Fibroblast of lung (primary cell): ENCODE data around the gene CES3. TPM values are rescaled to one million over a fixed set of nuclear protein-coding genes. Genes with fewer than 3 reads are reported as not detected.

Experiments used
- DNase-seq, 2 donors: peaks; one replicate each; pipeline versions ENCODE4 v3.0.0 to v3.0.0-alpha.2; 2010; ENCODE audit warnings: low read depth in 2 of 2
- H2AFZ ChIP-seq: 2 replicates; pipeline ENCODE4 v1.5.1; 2012; ENCODE audit warnings: low read length, control low read depth, inconsistent platforms
- H3K27ac ChIP-seq: 2 replicates; pipeline ENCODE4 v1.5.1; 2011; ENCODE audit warnings: low read length, control low read depth; ENCODE audit not compliant: insufficient read depth
- H3K27me3 ChIP-seq: 2 replicates; pipeline ENCODE4 v1.5.1; 2011; ENCODE audit warnings: mild to moderate bottlenecking, low read length; ENCODE audit not compliant: control insufficient read depth, insufficient read depth
- H3K36me3 ChIP-seq: 2 replicates; pipeline ENCODE4 v1.5.1; 2011; ENCODE audit warnings: low read length; ENCODE audit not compliant: control insufficient read depth, insufficient read depth
- H3K4me1 ChIP-seq: 2 replicates; pipeline ENCODE4 v1.5.1; 2011; ENCODE audit warnings: low read length; ENCODE audit not compliant: control insufficient read depth, insufficient read depth; ENCODE audit errors: extremely low read depth
- H3K4me2 ChIP-seq: 2 replicates; pipeline ENCODE4 v1.5.1; 2011; ENCODE audit warnings: low read length, control low read depth; ENCODE audit not compliant: insufficient read depth; ENCODE audit errors: extremely low read depth
- H3K4me3 ChIP-seq, 4 experiments: fragments of 200-600 bp in 1 of 4; sonication (generic) in 1 of 4; replicated peaks in 1 of 4; 2 replicates each; pipeline ENCODE4 v1.5.1; 2011 to 2016; ENCODE audit warnings: low read length in 4 of 4, low read depth in 3 of 4, mild to moderate bottlenecking in 3 of 4, control low read depth in 2 of 4, inconsistent platforms in 1 of 4, mixed read lengths in 1 of 4; ENCODE audit not compliant: insufficient read depth in 1 of 4; ENCODE audit errors: control extremely low read depth in 1 of 4
- H3K79me2 ChIP-seq: 2 replicates; pipeline ENCODE4 v1.5.1; 2012; ENCODE audit warnings: mild to moderate bottlenecking, low read length, inconsistent platforms; ENCODE audit not compliant: control insufficient read depth, insufficient read depth
- H3K9ac ChIP-seq: 2 replicates; pipeline ENCODE4 v1.5.1; 2011; ENCODE audit warnings: mild to moderate bottlenecking, low read length, control low read depth; ENCODE audit not compliant: insufficient read depth
- H3K9me3 ChIP-seq: 2 replicates; pipeline ENCODE4 v1.5.1; 2012; ENCODE audit warnings: low read depth, low read length; ENCODE audit not compliant: control insufficient read depth, insufficient read depth
- H4K20me1 ChIP-seq: 2 replicates; pipeline ENCODE4 v1.5.1; 2011; ENCODE audit warnings: low read length; ENCODE audit not compliant: control insufficient read depth, insufficient read depth; ENCODE audit errors: extremely low read depth
- CTCF ChIP-seq, 2 donors: IDR thresholded peaks in 1 of 2; conservative IDR thresholded peaks in 1 of 2; 1 replicate in 1 of 2; 2 replicates in 1 of 2; pipeline ENCODE4 v1.5.1; 2011 to 2012; ENCODE audit warnings: low read length in 2 of 2, control low read depth in 1 of 2, inconsistent platforms in 1 of 2, low read depth in 1 of 2, mild to moderate bottlenecking in 1 of 2
- EZH2 ChIP-seq: IDR thresholded peaks from 2 replicates; pipeline ENCODE4 v1.5.1; 2012; ENCODE audit warnings: low read length, control low read depth, mild to moderate bottlenecking; ENCODE audit errors: missing control alignments
- polyA plus RNA-seq, 2 donors: library from polyadenylated mRNA; depleted of rRNA in 1 of 2; stranded (reverse) in 1 of 2; unstranded in 1 of 2; fragments of >200 nt; gene quantifications; 2 replicates each; pipeline ENCODE4 v1.2.1, GENCODE V29; 2011 to 2012; ENCODE audit warnings: missing spikeins in 1 of 2
- total RNA-seq: library from RNA; depleted of rRNA; stranded (reverse); fragments of >200 nt; gene quantifications from 2 replicates; pipeline ENCODE4 v1.2.1, GENCODE V29; 2014

CES3 gene
- total and polyA plus RNA-seq, 2 donors (not counting 1 experiment from before 2014, with no cell fraction given) = 0.01 to 1.3 TPM

DNA sequence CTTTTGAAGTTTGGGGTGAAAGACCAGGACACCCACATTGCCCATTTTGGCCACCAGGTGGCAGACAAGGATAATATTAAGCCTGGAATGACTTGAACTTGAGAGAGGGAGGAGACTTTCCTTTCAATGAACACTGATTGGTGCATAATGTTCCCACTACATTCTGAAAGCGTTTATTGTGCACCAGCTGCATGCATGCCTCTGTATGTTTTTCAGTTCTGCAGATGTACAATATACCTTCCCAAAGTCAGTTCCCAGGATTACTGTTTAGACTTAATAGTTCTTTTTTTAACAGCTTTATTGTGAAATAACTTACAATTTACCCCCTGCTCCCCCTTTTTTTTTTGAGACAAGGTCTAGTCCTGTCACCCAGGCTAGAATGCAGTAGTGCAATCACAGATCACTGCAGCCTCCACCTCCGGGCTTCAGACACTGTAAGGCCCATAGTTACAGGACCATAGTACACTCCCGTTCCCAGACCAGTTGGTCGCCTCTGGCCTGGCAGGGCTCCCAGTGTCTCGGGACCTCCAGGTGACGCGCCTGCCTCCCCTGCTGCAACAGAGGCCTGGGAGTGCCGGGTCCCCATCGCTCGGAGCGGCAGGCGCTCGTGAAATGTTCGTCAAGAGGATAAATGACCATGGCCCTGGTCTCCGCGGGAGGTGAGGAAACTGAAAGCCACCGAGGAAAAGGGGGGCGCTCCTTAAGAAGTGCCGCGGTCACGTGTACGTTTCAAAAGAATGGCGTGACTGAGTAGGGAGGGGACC lies 13.6 kb upstream of the CES3 start:
- Histone ChIP-seq H3K36me3 (peaks cover 9% of the 10 kb centered on the region), H3K9ac (no peak overlapping the region)

GRCh38 chr16:66948134-66948836 lies 12.8 kb upstream of the CES3 start:
- Histone ChIP-seq H3K4me1 (no peaks in the 10 kb centered on the region), H3K36me3 (peaks cover 4% of the 10 kb centered on the region), H3K4me2 (peak overlapping the region; percentile 93), H3K4me3 (peak overlapping the region; percentile 32 to 71 (median 52)), H3K27ac (no peak overlapping the region), H3K79me2 (no peaks in the 10 kb centered on the region), H2AFZ (peak overlapping the region; percentile 78), H3K9ac (no peak overlapping the region), H3K27me3 (peaks cover 10% of the 10 kb centered on the region), H3K9me3 (no peaks in the 10 kb centered on the region), H4K20me1 (no peaks in the 10 kb centered on the region)
- no peak for DNase-seq
- TF ChIP-seq CTCF (conservative IDR thresholded peaks at IDR 0.05 in 1 of 2, IDR thresholded peaks at IDR 0.05 in 1 of 2; ENCODE audit: low read depth in 1 of 2, low read length in 2 of 2) (no peak), EZH2 (no peak)

More for the DNA sequence above, 13.6 kb upstream of the CES3 start:
- no peaks in the 10 kb centered on the region for H3K4me1 ChIP-seq
- H3K4me3 ChIP-seq = peak overlapping the region; percentile 32 to 71 (median 52)
- peak; percentile 87 to 94 for TF ChIP-seq CTCF (conservative IDR thresholded peaks at IDR 0.05 in 1 of 2, IDR thresholded peaks at IDR 0.05 in 1 of 2; ENCODE audit: low read depth in 1 of 2, low read length in 2 of 2)
- no peak for TF ChIP-seq EZH2
- H2AFZ ChIP-seq = peak overlapping the region; percentile 78
- no peaks in the 10 kb centered on the region for H4K20me1 ChIP-seq
- peak; percentile 73 to 85 for DNase-seq
- peak overlapping the region; percentile 93 for H3K4me2 ChIP-seq
- no peaks in the 10 kb centered on the region for H3K9me3 ChIP-seq
- no peaks in the 10 kb centered on the region for H3K79me2 ChIP-seq
- no peak overlapping the region for H3K27ac ChIP-seq
- peaks cover 10% of the 10 kb centered on the region for H3K27me3 ChIP-seq

DNA sequence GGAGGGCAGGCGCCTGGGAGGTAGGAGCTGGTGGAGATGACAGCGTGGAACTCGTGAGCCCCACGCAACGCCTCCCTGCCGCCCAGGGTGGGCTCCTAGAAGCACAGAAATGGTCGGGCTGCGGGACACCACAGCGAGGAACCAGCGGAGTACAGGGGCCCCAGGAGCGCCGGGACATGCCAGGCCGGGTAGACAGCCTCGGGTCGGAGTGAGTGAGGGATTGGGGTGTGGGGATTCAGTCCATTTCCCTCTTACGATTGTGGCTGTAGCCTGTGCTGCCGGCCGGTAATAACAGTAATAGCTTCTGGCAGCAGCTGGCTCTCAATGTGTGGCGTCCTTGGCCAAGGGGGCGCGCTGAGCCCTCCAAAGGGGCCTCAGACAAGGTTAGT lies 12.2 kb upstream of the CES3 start:
- no peak for DNase-seq
- Histone ChIP-seq H2AFZ (no peak overlapping the region), H3K27me3 (peaks cover 10% of the 10 kb centered on the region), H3K9ac (no peak overlapping the region), H3K9me3 (no peaks in the 10 kb centered on the region), H4K20me1 (no peaks in the 10 kb centered on the region), H3K4me3 (peak overlapping the region in 2 of 4 experiments; percentile 32 to 61), H3K79me2 (no peaks in the 10 kb centered on the region), H3K36me3 (no peaks in the 10 kb centered on the region), H3K27ac (no peak overlapping the region), H3K4me2 (peak overlapping the region; percentile 93), H3K4me1 (no peaks in the 10 kb centered on the region)
- TF ChIP-seq CTCF (conservative IDR thresholded peaks at IDR 0.05 in 1 of 2, IDR thresholded peaks at IDR 0.05 in 1 of 2; ENCODE audit: low read depth in 1 of 2, low read length in 2 of 2) (no peak), EZH2 (no peak)
